A673 (cell line): ENCODE data around the gene HTR6. TPM values are rescaled to one million over a fixed set of nuclear protein-coding genes. Genes with fewer than 3 reads are reported as not detected.

Source experiments
- BruUV-seq: library from RNA; stranded (reverse); fragments of 400-500 nt; replicated peaks from 2 replicates; lab custom pipeline; 2021; lab: Mats Ljungman, UMichigan
- CTCF ChIA-PET: fragments of 300-600 bp; sonication (Branson Sonifier 250); formaldehyde crosslinking; loops from one replicate; lab custom pipeline; 2022; ENCODE audit warnings: antibody characterized with exemption; lab: Charles Lee
- POLR2A ChIA-PET: fragments of 300-600 bp; sonication (Branson Sonifier 250); formaldehyde crosslinking; loops from one replicate; lab custom pipeline; 2022; ENCODE audit warnings: antibody characterized with exemption; ENCODE audit not compliant: low non-redundant PET; lab: Charles Lee
- DNase-seq: peaks from one replicate; pipeline ENCODE4 v3.0.0-alpha.2; 2015; ENCODE audit warnings: low spot score
- H3K27ac ChIP-seq: fragments of 200-600 bp; sonication (generic); 2 replicates; pipeline ENCODE4 v1.5.1; 2016; ENCODE audit warnings: mixed run types, low read depth, mild to moderate bottlenecking, mixed read lengths, antibody characterized with exemption, low read length; ENCODE audit not compliant: poor library complexity, severe bottlenecking
- H3K27me3 ChIP-seq: fragments of 200-600 bp; sonication (generic); replicated peaks from 2 replicates; pipeline ENCODE4 v1.6.1; 2017; ENCODE audit warnings: mixed run types, low read depth, mild to moderate bottlenecking, mixed read lengths, antibody characterized with exemption, low read length; ENCODE audit not compliant: insufficient read depth, poor library complexity
- H3K36me3 ChIP-seq: fragments of 200-600 bp; sonication (generic); 2 replicates; pipeline ENCODE4 v1.6.1; 2016; ENCODE audit warnings: mixed run types, mild to moderate bottlenecking, mixed read lengths, antibody characterized with exemption, low read length; ENCODE audit not compliant: insufficient read depth, poor library complexity, severe bottlenecking
- H3K4me1 ChIP-seq: fragments of 200-600 bp; sonication (generic); 2 replicates; pipeline ENCODE4 v1.6.1; 2017; ENCODE audit warnings: mixed run types, mild to moderate bottlenecking, mixed read lengths, antibody characterized with exemption, low read length; ENCODE audit not compliant: insufficient read depth, poor library complexity, severe bottlenecking
- H3K4me3 ChIP-seq: fragments of 200-600 bp; sonication (generic); 2 replicates; pipeline ENCODE4 v1.5.1; 2016; ENCODE audit warnings: low read depth, mixed run types, mild to moderate bottlenecking, mixed read lengths, low read length; ENCODE audit not compliant: poor library complexity, severe bottlenecking
- H3K9me3 ChIP-seq: fragments of 200-600 bp; sonication (generic); 2 replicates; pipeline ENCODE4 v1.6.1; 2016; ENCODE audit warnings: mixed run types, low read depth, mild to moderate bottlenecking, mixed read lengths, antibody characterized with exemption, low read length; ENCODE audit not compliant: poor library complexity, severe bottlenecking
- EZH2 ChIP-seq: fragments of 200-600 bp; sonication (generic); IDR thresholded peaks from 2 replicates; pipeline ENCODE4 v1.6.1; 2017; ENCODE audit warnings: borderline replicate concordance, low read depth, mild to moderate bottlenecking, mixed read lengths, antibody characterized with exemption, low read length; ENCODE audit not compliant: poor library complexity, severe bottlenecking
- intact Hi-C: fragments of 100-400 bp; cut with micrococcal nuclease; formaldehyde crosslinking; loops from one replicate; pipeline ENCODE4 v1.10.0; 2022; ENCODE audit not compliant: unreplicated experiment
- total RNA-seq: library from RNA; stranded (reverse); gene quantifications from 2 replicates; pipeline ENCODE4 v1.2.3, GENCODE V29; 2021
- TF ChIP-seq, protein P1 (sequence below): fragments of 300-800, 200-600 bp; sonication (generic); conservative IDR thresholded peaks from 2 replicates; pipeline ENCODE4 v1.5.1; 2017; ENCODE audit warnings: low read depth, mild to moderate bottlenecking, antibody characterized with exemption, low read length, moderate library complexity, mixed read lengths

The HTR6 gene
- total RNA-seq, 1 experiment from 2014 or later: not detected

GRCh38 chr1:19684677-19685076, 20.0 kb downstream of the HTR6 start:
- CTCF ChIA-PET: no interaction called here
- no TSS peak for BruUV-seq

DNA sequence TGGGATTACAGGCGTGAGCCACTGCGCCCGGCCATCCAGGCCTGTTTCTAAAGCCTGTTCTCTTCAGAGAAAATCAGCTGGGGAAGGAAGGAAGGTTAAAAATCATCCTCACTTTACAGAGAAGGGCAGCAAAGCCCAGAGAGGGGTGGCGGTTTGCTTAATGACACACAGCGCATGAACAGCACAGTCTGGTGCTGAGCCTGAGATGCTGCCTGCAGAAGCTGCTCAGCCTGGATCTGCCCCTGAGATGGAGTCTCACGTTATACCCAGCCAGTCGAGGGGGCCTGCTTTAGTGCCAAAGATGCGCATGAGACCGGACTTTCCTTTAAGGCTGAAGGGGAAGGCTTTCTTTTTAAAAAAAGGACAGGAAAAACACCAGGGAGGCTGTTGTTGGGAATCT, 21.3 kb downstream of the HTR6 start:
- no TSS peak for BruUV-seq

More at GRCh38 chr1:19684677-19685076, 20.0 kb downstream of the HTR6 start:
- no peak overlapping the region for H3K4me3 ChIP-seq
- no peak for DNase-seq
- H3K9me3 ChIP-seq: no peaks in the 10 kb centered on the region
- H3K4me1 ChIP-seq: no peaks in the 10 kb centered on the region
- H3K27me3 ChIP-seq: no peaks in the 10 kb centered on the region
- TF ChIP-seq, protein P1, sequence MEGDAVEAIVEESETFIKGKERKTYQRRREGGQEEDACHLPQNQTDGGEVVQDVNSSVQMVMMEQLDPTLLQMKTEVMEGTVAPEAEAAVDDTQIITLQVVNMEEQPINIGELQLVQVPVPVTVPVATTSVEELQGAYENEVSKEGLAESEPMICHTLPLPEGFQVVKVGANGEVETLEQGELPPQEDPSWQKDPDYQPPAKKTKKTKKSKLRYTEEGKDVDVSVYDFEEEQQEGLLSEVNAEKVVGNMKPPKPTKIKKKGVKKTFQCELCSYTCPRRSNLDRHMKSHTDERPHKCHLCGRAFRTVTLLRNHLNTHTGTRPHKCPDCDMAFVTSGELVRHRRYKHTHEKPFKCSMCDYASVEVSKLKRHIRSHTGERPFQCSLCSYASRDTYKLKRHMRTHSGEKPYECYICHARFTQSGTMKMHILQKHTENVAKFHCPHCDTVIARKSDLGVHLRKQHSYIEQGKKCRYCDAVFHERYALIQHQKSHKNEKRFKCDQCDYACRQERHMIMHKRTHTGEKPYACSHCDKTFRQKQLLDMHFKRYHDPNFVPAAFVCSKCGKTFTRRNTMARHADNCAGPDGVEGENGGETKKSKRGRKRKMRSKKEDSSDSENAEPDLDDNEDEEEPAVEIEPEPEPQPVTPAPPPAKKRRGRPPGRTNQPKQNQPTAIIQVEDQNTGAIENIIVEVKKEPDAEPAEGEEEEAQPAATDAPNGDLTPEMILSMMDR: no peak
- TF ChIP-seq EZH2: no peak
- H3K36me3 ChIP-seq: no peaks in the 10 kb centered on the region
- H3K27ac ChIP-seq: no peak overlapping the region
- POLR2A ChIA-PET: no interaction called here
- intact Hi-C loops: no loop called here

GRCh38 chr1:19687414-19687813, 22.7 kb downstream of the HTR6 start:
- Histone ChIP-seq H3K9me3 (no peaks in the 10 kb centered on the region), H3K27me3 (no peaks in the 10 kb centered on the region), H3K4me3 (no peak overlapping the region), H3K4me1 (no peaks in the 10 kb centered on the region), H3K27ac (no peak overlapping the region), H3K36me3 (no peaks in the 10 kb centered on the region)
- POLR2A ChIA-PET: no interaction called here
- no peak for TF ChIP-seq EZH2
- TF ChIP-seq, protein P1: no peak
- CTCF ChIA-PET: no interaction called here
- intact Hi-C loops: no loop called here
- no peak for DNase-seq
- no TSS peak for BruUV-seq

More for the DNA sequence above, 21.3 kb downstream of the HTR6 start:
- no peak overlapping the region for H3K4me3 ChIP-seq
- H3K27ac ChIP-seq: no peak overlapping the region
- ChIA-PET CTCF (interaction anchor here (0.6 kb wide), 1 partner anchor 11 kb away, joined by 4 read pairs; no protein-coding TSS in a partner anchor), POLR2A (no interaction called here)
- no peaks in the 10 kb centered on the region for H3K4me1 ChIP-seq
- H3K9me3 ChIP-seq: no peaks in the 10 kb centered on the region
- intact Hi-C loops: no loop called here
- no peaks in the 10 kb centered on the region for H3K36me3 ChIP-seq
- no peak for DNase-seq
- no peaks in the 10 kb centered on the region for H3K27me3 ChIP-seq
- TF ChIP-seq EZH2: no peak
- TF ChIP-seq, protein P1: no peak
